Breast epithelium (tissue), 3 donors: ENCODE results near the gene HSD17B4.

Experiments
- CTCF ChIP-seq, 3 donors: fragments of 450-650 bp; IDR thresholded peaks; one replicate each; pipeline ENCODE4 v1.5.1; 2016 to 2017; ENCODE audit warnings: antibody characterized with exemption in 3 of 3, mild to moderate bottlenecking in 3 of 3, moderate library complexity in 3 of 3
- POLR2A ChIP-seq: fragments of 450-650 bp; IDR thresholded peaks from one replicate; pipeline ENCODE4 v1.6.1; 2016; ENCODE audit warnings: antibody characterized with exemption, mild to moderate bottlenecking, moderate library complexity

GRCh38 chr5:119449882-119450281 is 2.4 kb upstream of the HSD17B4 start:
- no peak for TF ChIP-seq CTCF (IDR thresholded peaks at IDR 0.05)
- TF ChIP-seq POLR2A = no peak
